GM12865 (cell line): ENCODE data around the gene FAM20C.
A peak's percentile ranks its signal among the peaks of the same experiment; 100 is the strongest.
"Not testable (repeated sequence)": the region's sequence is repeated elsewhere in the genome, so short reads cannot be mapped to it uniquely, and the experiment has no call there.

Experiments
- DNase-seq: peaks from one replicate; pipeline ENCODE4 v3.0.0; 2010; ENCODE audit warnings: low read depth
- H3K4me3 ChIP-seq: 2 replicates; pipeline ENCODE4 v1.5.1; 2011; ENCODE audit warnings: mild to moderate bottlenecking, low read depth, low read length, control low read depth
- TF ChIP-seq, protein P1 (sequence below): IDR thresholded peaks from 2 replicates; pipeline ENCODE4 v1.5.1; 2011; ENCODE audit warnings: low read length, control low read depth, low read depth, inconsistent platforms; ENCODE audit not compliant: insufficient read depth; ENCODE audit errors: missing control alignments

Gene FAM20C

DNA sequence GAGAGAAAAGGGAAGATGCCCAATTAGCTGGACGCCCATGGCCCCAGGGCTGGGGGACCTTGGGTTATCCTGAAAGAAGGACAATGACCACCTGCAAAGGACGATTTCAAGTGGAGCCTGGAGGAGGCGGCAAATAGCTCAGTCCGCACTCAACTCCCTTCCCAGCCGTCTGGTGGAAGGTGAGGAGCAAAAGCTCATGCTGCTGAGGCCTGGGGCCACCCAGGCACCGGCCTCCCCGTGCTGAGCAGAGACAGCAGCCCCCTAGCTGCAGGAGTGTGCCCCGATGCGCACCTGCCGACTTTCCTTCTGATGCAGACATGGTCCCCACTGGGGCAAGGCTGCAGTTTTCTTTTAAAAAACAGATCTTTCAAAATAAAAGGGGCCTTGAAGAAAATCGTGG is 7.9 kb downstream of the FAM20C start:
- TF ChIP-seq, protein P1, sequence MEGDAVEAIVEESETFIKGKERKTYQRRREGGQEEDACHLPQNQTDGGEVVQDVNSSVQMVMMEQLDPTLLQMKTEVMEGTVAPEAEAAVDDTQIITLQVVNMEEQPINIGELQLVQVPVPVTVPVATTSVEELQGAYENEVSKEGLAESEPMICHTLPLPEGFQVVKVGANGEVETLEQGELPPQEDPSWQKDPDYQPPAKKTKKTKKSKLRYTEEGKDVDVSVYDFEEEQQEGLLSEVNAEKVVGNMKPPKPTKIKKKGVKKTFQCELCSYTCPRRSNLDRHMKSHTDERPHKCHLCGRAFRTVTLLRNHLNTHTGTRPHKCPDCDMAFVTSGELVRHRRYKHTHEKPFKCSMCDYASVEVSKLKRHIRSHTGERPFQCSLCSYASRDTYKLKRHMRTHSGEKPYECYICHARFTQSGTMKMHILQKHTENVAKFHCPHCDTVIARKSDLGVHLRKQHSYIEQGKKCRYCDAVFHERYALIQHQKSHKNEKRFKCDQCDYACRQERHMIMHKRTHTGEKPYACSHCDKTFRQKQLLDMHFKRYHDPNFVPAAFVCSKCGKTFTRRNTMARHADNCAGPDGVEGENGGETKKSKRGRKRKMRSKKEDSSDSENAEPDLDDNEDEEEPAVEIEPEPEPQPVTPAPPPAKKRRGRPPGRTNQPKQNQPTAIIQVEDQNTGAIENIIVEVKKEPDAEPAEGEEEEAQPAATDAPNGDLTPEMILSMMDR: no peak
- DNase-seq: no peak
- H3K4me3 ChIP-seq: no peak overlapping the region

DNA sequence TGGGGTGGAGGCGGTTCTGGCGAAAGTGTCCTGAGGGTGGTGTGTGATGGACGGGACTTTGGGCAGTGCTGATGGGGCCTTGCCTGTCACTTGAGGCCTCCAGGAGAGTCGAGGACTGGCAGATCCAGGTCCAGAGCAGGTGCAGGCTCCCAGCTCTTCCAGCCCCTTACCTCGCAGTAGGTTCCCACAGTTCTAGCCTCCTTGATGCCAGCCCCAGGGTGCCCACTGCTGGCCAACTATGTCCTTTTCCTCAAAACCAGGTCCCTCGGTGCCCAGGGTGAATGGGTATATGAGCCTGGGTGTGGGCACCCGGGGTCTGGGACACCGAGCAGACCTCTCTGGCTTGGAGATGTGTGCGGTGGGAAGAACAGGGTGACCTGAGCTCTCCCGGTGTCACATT is 8.3 kb downstream of the FAM20C start:
- DNase-seq: no peak
- no peak overlapping the region for H3K4me3 ChIP-seq
- TF ChIP-seq, protein P1: no peak

DNA sequence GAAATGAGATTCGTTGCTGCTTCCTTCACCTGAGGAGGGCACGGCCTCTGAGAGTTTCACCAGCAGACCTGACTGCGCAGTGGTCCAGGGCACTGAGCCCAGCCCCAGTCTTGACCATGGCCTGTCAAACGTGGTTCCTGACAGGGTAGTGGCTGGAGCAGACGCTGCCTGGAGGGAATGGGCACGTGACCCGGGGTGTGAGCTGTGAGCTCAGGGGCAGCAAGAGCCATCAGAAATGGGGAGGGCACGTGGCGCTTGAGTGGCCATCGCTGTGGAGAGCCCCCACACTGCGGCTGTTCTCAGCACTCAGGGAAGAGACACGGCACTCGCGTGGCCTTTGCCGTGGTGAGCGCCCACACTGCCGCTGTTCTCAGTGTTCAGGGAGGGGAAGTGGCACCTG is 12.0 kb downstream of the FAM20C start:
- TF ChIP-seq, protein P1: no peak
- DNase-seq: no peak
- H3K4me3 ChIP-seq: no peak overlapping the region

DNA sequence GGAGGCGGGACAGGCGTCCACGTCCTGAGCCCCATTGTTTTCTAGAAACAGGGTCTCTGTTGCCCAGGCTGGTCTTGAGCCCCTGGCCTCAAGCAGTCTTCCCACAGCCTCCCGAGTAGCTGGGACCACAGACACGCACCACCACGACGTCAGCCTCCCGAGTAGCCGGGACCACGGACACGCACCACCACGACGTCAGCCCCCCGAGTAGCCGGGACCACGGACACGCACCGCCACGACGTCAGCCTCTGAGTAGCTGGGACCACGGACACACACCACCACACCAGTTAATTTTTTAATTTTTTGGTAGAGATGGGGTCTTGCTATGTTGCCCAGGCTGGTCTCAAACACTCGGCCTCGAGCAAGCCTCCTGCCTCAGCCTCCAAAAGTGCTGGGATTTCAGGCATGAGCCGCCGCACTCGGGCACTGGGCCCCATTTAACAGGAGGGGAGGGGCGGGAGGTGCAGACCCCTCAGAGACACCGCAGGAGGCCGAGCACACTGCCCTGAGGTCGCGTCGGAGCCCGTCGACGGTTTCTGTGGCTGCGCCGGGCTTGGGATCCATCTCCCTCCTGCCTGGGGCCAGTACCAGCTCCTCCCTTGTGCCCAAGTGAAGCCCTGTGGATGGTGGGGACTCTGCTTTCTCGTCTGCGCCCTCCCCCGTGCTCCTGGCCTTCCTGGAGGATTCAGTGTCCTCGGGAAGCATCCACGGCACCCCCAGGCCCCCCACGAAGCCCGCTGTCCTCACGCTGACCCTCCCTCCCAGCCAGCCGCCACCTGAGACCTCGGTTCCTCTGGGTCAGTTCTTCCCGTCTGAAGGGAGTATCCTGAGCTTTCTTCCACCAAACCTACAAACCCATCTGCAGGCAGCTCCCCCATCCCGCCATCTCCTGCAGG is 13.0 kb downstream of the FAM20C start:
- no peak overlapping the region for H3K4me3 ChIP-seq
- DNase-seq: peak; percentile 35
- TF ChIP-seq, protein P1: no peak

DNA sequence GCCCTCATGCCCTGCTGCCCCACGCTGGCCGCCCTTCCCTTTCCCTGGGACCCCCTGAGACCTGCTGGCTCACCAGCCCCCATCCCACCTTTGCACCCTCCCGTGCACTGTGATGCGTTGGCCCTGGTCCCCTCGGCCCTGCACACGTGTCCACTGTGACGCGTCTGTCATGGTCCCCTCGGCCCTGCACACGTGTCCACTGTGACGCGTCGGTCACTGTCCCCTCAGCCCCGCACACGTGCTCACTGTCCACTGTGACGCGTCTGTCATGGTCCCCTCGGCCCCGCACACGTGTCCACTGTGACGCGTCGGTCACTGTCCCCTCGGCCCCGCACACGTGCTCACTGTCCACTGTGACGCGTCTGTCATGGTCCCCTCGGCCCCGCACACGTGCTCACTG is 14.0 kb downstream of the FAM20C start:
- not testable (repeated sequence) for DNase-seq, H3K4me3 ChIP-seq

DNA sequence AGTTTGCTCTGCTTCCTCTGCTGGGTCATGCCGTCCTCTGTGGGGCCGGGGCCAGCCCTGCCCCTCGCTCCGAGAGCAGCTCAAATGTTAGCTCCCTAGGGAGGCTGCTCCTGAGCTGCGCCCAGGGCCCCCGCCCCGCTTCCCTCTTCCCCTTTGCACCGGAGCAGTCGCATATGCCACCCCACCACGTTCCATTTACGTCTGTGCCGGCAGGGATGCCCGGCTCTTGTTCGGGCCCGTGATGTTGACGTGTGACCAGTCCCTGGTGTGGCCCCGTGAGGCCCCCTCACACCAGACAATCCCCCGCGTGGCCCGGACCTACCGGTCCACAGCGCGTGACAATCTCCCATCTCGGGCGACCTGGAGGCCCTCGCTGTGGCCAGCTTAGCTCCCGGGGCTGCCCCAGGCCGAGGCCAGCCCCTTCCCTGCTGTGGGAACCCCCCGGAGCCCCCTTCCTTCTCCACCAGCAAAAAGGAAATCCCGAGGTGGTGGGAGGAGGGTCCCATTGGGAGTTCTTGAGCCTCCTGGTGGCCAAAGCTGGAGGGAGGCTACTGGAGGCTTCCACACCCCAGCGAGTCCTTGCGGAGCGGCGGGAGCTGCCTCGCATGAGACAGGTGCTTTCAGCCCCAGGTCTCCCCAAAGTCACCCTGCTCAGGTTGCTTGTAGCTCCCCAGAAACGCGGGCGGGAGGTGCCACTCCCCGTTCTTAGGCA is 15.2 kb downstream of the FAM20C start:
- no peak for DNase-seq
- TF ChIP-seq, protein P1: no peak
- no peak overlapping the region for H3K4me3 ChIP-seq

DNA sequence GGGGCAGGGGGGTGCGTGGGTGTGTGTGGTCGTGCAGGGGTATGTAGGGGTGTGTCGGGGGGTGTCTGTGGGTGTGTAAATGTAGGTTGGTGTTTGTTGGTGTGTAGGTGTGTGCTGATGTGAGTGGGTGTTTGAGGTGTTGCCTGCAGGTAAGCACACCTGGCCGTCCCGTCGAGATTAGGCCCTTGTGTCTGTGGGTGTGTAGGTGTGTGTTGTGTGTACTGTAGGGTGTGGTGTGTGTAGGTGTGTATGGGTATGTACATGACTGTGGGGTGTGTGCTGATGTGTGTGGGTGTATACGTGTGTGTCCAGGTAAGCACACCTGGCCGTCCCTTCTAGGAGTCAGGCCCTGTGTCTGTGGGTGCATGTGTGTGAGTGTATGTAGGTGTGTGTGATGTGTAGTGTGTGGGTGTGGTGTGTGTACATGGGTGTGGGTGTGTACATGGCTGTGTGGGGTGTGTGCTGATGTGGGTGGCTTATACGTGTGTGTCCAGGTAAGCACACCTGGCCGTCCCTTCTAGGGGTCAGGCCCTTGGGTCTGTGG is 15.8 kb downstream of the FAM20C start:
- no peak overlapping the region for H3K4me3 ChIP-seq
- TF ChIP-seq, protein P1: no peak
- DNase-seq: no peak
